ENCODE measurements around the gene MCM10.

MCM10 gene

GRCh38 chr10:13165177-13165576 lies 3.8 kb downstream of the MCM10 start:
- DNase-seq (ENCODE audit: low read depth) = no peak

DNA sequence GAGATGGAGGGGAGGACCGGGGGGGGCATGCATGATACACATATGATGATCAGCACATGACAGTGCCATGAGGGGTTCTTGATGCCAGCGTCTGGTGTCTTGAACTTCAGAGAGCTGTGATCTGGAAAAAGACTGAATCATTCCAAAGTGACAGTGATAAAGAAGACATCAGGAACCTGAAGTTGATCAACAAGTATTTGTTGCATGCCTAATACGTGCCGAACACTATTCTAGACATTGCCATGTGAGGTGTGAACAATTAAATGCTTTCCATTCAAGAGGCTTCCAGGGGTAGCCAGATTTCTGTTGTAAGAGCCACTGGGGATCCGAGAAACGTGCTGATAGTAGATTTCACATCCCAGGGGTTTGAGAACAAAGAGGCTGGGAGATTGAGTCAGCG lies 6.2 kb downstream of the MCM10 start:
- DNase-seq (ENCODE audit: low read depth) = no peak

DNA sequence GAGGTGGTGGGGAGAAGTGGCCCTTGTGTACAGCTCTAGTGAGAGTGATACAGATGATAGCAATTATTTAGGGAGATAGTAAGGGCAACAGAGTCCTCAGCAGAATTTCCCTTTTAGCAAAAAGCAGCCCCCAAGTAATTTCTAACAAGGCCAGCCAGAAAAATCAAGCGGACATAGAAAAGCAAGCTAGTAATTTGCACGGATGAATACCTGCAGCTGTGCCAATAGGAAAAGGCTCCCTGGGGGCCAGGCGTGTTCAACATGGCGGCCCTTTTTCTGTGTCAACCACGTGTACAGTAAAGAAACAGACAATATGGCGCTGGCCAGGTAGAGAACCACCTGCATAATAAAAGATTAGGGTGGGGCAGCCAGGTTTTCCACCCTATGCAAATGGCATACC lies 7.4 kb downstream of the MCM10 start:
- DNase-seq (ENCODE audit: low read depth) = no peak

DNA sequence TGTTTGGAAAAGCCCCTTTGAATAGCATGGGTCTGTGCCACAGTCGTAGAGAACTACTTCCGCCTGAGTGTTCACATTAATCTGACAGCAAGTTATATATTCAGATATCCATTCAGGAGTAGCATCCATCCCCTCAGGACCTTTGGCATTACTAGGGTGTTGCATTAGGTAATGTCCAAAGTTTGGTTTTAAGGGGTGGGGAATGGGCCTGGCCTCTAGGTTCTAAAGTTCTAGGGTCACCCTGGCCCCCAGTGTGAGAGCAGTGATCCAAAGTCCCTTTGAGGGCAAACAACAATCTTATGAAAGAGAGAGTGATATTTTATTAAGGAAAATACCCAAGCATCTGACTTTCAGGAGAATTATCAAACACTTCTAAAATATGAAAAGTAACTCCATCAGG lies 12.3 kb downstream of the MCM10 start:
- no peak for DNase-seq (ENCODE audit: low read depth)

DNA sequence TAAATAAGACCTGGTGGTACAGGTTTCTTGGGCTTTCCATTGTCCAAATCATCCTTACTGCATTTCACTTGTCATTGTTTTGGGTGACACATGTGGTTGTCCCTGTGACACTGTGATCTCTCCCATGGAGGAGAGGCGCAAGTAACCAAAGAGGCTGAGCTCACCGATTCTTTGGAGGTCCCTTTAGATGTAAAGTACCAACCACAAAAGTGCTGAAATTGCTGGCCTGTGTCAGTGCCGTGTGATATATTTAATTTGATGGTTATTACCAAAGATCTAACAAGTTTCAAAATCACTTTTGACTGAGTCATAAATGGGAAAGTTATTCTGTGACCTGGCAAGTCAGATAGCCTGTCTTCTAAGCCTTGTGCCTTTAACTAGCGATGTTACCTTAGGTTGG lies 19.4 kb downstream of the MCM10 start:
- no peak for DNase-seq (ENCODE audit: low read depth)

GRCh38 chr10:13182424-13182823 lies 21.1 kb downstream of the MCM10 start:
- no peak for DNase-seq (ENCODE audit: low read depth)

- no peak for DNase-seq (ENCODE audit: low read depth)
These were observed 22.3 kb downstream of the MCM10 start for GRCh38 chr10:13183625-13184024.

- DNase-seq (ENCODE audit: low read depth) = no peak
These were observed 22.9 kb downstream of the MCM10 start for GRCh38 chr10:13184276-13184675.

DNA sequence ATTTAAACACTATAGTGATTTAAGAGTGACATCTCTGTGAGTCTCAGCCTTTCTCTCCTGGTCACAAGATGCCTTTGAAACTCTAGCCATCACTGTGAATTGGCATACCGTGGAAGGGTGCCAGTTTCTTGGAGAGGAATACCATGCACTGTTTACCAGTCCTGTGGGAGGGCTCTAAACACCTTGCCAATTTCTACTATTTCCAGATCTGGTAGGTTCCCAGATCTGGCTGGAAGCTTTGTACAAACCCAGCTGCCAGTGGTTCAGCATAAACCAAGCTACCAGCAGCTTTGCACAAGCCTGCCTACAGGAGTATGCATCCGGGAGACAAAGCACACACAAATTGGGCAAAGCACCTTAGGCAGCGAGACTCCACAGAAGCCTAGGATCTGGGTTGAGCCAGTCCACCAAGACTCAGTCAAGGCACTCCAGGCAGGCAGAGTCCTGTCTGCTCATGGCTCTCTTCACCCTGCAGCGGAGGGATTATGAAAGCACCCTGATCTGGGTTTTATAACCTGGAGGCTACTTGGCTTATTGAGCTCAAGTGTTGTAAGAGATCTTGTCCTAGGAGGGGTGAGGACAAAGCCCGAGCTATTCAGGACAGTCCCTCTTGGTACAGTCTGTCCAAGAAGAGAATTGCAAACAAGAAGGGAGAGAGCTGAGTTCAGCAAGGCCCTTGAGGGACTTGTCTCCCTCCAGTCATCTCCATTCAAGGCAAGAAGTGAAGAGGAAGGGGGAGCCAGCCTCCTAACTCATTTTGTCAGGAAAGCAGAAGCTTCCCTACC lies 23.6 kb downstream of the MCM10 start:
- DNase-seq (ENCODE audit: low read depth) = no peak

DNA sequence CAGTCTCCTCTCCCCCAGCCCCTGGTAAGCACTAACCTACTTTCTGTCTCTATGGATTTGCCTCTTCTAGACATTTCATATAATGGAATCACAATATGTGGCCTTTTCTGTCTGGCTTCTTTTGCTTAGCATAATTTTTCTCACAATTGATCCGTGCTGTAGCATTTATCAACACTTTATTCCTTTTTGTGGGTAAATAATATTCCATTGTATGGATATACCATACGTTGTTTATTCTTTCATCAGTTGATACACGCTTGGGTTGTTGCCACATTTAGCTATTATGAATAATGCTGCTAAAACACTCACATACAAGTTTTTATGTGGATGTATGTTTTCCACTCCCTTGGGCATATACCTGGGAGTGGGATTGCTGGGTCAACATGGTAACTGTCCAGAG lies 25.8 kb downstream of the MCM10 start:
- DNase-seq (ENCODE audit: low read depth) = no peak

DNA sequence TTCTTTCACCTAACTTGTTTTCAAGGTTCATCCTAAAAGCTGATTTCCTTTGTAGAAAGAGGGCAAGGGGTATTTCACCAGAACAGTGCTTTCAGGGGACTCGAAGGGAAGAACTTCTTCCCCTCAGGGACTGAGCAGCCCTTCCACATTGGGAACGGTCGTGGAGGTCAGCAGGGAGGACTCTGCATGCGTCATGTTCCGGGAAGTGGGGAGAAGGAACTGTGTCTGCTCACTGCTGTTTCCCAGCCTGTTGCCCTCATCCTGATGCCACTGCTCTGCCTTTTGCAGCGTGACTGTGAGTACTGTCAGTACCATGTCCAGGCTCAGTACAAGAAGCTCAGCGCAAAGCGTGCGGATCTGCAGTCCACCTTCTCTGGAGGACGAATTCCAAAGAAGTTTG lies 27.2 kb downstream of the MCM10 start:
- no peak for DNase-seq (ENCODE audit: low read depth)

DNA sequence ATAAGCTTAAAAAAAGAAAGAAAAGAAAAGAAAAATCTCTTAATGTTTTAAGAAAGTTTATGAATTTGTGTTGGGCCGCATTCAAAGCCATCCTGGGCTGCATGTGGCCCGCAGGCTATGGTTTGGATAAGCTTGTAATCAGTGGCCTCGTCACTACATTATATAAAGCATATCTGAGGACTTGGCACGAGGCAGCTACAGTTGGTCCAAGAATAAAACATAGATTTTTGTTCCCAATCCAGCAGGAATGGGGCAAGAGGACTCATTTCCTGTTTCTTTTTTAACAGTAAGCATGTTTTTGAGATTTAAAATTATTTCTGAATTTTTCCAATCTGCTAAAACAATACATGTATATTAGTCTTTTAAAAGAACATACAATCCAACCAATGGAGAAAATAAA lies 28.6 kb downstream of the MCM10 start:
- no peak for DNase-seq (ENCODE audit: low read depth)

DNA sequence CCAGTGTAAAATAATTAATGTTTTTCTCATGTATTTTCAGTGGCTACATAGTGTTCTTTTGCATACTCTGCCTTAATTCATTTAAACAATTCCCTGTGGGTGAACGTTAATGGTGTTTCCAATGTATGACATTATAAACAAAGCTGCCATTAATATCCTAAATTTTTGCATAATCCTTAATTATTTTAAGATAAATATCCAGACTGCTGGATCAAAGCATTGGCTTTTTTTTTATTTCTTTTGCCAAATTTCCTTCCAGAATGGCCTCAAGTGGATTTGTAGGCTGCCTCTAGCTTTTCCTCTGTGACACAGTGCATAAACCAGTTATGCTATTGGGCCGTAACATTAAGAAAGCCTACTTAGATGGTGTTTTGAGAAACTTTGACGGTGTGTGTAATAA lies 29.5 kb downstream of the MCM10 start:
- DNase-seq (ENCODE audit: low read depth) = no peak

- no peak for DNase-seq (ENCODE audit: low read depth)
These were observed 30.0 kb downstream of the MCM10 start for GRCh38 chr10:13191362-13191761.

- DNase-seq (ENCODE audit: low read depth) = no peak
These were observed 32.3 kb downstream of the MCM10 start for GRCh38 chr10:13193637-13194036.

DNA sequence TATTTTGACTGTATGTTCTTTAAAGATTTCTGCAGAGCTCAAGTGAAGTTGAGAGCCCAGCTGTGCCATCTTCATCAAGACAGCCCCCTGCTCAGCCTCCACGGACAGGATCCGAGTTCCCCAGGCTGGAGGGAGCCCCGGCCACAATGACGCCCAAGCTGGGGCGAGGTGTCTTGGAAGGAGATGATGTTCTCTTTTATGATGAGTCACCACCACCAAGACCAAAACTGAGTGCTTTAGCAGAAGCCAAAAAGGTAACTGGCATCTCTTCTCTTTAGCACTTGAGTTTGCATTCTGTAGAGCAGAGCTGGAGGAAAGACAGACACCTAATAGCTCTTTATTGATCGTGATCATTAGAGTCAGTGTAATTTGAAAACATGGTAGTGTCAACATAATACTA lies 33.7 kb downstream of the MCM10 start:
- no peak for DNase-seq (ENCODE audit: low read depth)

DNA sequence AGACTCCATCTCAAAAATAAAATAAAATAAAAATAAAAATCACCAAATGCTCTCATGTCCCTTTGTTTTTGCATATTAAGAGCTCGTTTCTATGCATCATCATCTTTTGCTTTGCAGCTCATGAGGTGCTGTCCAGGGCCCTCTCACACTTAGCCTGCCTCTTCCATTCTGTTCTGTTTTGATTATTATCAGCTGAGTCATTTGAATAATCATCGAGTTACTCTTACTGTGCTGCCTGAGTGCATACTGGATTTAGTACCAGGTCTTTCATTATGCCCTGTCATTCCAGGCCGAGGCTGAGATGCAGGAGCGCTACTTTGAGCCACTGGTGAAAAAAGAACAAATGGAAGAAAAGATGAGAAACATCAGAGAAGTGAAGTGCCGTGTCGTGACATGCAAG lies 39.8 kb downstream of the MCM10 start:
- DNase-seq (ENCODE audit: low read depth) = no peak

- DNase-seq (ENCODE audit: low read depth) = no peak
These were observed 44.7 kb downstream of the MCM10 start for GRCh38 chr10:13206091-13206490.

DNA sequence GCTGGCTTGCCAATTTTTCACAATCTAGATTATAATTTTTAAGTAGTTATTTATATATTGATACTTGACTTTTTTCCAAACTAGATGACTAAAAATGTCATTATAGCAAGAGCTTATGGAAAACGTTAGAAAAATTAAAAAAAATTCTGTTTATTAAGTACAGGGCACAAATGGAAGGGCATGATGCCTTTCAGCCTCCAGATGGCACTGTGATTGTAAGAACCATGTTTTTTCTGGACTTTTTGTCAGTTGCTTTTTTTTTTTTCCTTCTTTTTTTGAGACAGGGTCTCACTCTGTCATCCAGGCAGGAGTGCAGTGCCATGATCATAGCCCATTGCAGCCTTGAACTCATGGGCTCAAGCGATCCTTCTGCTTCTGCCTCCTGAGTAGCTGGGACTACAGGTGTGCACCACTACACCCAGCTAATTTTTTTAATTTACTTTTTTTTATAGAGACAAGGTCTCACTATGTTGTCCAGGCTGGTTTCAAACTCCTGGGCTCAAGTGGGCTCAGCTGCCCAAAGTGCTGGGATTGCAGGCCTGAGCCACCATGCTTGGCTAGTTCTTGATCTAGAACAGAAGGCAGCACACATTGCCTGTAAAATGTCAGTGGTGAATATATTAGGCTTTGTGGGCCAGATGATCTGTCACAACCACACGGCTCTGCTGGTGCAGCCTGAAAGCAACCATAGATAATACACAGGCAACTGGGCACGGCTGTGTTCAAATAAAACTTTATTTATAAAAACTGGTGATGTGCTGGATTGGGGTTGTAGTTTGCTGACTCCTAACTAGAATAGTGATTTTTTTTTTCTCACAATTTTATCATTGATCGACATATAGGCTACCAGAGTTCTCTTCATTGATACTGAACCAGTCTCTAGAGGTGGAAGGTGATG lies 45.4 kb downstream of the MCM10 start:
- no peak for DNase-seq (ENCODE audit: low read depth)

DNA sequence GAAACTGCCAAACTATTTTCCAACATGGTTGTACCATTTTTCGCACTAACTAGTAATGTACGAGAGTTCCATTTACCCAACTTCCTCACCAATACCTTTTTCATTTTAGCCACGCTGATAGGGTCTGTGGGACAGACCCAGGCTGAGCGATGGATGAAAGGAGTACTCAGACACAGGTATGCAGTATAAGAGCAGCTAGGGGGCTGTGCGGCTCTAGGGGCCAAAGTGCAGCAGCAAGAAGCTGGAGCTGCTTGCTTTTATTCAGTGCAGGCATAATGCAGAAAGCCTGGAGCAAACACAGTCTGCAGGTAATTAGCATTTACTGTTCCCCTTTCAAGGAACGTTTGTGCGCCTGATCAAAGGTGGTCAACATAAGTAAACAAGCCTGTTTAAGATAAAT lies 51.8 kb downstream of the MCM10 start:
- no peak for DNase-seq (ENCODE audit: low read depth)

DNA sequence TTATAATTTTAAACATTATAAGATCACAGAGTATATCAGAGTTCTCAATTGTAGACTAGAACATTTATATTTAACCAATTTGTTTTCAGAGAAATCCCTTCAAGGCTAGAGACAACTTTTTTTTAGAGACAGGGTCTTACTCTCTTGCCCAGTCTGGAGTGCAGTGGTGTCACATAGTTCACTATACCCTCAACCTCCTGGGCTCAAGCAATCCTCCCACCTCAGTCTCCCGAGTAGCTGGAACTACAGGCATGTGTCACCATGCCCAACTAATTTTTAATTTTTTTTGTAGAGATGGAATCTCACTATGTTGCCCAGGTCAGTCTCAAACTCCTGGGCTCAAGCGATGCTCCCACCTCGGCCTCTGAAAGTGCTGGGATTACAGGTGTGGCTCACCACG lies 57.5 kb downstream of the MCM10 start:
- DNase-seq (ENCODE audit: low read depth) = no peak

DNA sequence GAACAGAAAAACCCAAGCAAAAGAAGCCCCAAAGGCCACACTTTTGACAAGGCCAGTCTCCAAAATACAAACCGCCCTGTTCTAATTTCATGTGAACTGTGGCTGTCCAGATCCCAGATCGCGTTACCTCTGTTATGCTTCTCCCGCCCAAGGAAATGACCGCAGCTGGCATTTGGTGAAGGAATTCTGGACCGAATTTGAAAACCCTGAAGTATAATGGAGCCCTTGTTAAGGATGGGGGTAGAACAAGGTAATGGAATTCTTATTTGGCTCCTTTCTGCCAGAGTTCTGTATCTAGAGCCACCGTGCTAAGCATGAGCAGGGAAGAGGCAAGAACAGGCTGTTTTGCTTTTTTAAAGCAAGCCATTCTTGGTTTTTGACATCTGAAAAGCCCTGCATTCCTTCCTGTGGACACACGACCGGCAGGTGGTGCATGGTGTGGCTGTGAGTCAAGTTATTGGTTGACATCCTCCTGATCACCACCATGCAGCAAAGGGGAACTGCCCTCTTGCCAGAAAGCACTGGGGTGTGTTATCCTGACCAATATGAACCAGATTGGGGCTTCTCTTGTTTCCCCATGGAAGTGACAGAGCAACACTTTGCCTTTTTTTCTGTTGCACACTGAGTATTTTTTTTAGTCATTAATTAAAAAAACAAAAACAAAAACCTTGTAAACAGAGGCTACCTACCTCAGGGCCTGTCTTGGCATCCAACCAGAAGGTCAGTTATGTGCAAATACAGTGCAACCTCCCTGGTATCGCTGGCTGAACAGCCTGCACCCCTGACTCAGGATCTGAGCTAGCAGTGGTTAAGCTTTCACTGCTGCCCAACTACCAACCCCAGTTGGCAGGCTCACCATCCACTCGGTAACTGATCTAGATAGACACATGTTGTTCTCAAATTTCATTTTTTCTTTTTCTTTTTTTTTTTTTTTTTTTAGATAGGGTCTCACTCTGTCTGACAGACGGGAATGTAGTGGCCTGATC lies 58.6 kb downstream of the MCM10 start:
- DNase-seq (ENCODE audit: low read depth) = no peak

Data from stimulated activated CD8-positive, alpha-beta memory T cell treated with anti-CD3 and anti-CD28 coated beads, Interleukin-4, amount 100 ng/mL, for 24 hours (primary cell).